ENCODE measurements around the gene CHRNE. TPM values are rescaled to one million over a fixed set of nuclear protein-coding genes. Genes with fewer than 3 reads are reported as not detected.
A peak's percentile ranks its signal among the peaks of the same experiment; 100 is the strongest.
"Not testable (repeated sequence)": the region's sequence is repeated elsewhere in the genome, so short reads cannot be mapped to it uniquely, and the experiment has no call there.

Gene CHRNE
- total RNA-seq, 1 experiment from 2014 or later, result 0.31 TPM

DNA sequence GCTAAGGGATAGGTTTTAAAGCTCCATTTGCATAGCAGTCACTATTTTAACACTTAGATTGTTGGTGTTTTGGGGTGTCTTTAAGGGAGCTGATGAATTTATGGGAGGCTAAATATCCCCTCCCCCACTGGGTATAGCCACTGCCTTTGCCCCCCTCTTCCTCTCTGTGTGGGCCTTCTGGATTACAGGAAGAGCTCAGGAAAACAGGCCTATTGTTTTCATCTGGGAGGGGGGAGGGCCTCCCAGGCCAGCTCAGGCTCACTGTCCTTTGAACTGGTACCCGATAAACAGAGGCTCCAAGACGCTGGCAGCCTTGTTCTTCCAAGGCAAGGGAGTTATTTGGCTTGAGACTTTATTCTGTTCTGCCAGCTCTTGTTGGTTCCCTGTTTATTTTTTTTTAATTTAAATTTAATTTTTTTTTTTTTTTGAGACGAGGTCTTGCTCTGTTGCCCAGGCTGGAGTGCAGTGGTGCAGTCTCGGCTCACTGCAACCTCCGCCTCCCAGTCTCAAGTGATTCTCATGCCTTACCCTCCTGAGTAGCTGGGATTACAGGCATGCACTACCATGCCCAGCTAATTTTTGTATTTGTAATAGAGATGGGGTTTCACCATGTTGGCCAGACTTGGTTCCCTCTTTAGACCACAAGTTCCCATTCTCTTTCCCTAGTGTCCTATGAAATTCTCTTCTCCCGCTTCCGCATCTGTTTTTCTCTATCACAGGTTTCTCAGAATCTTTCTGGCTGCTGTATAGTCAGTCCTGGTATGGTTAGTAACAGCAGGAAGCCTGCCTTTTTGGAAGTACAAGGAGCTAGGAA lies 44.6 kb downstream of the CHRNE start:
- no peaks in the 10 kb centered on the region for H3K9me3 Mint-ChIP-seq
- H3K4me1 Mint-ChIP-seq, result peaks cover 60 to 61% of the 10 kb centered on the region in 2 experiments
- H3K27ac ChIP-seq (ENCODE audit: insufficient read length, low read depth, low read length), result no peak overlapping the region
- H4K5ac ChIP-seq (ENCODE audit: insufficient read length, low read depth, low read length), result no peak overlapping the region
- H4K8ac ChIP-seq (replicated peaks; ENCODE audit: insufficient read length, low read depth, low read length), result no peak overlapping the region
- H3K4me2 ChIP-seq (ENCODE audit: insufficient read depth, insufficient read length, low read length), result peak overlapping the region; percentile 26
- H3T11ph ChIP-seq (ENCODE audit: low read length), result no peak overlapping the region
- no peak overlapping the region for H4K91ac ChIP-seq (ENCODE audit: insufficient read length, low read depth, low read length)
- no peaks in the 10 kb centered on the region for H3K23me2 ChIP-seq (ENCODE audit: insufficient read length, low read depth, low read length, poor library complexity, severe bottlenecking)
- H2BK20ac ChIP-seq (ENCODE audit: low read depth, low read length, poor library complexity, severe bottlenecking), result no peak overlapping the region
- no peak overlapping the region for H2BK120ac ChIP-seq (ENCODE audit: low read depth, low read length, poor library complexity, severe bottlenecking)
- no peak overlapping the region for H2BK15ac ChIP-seq (ENCODE audit: low read depth, low read length)
- H2BK12ac ChIP-seq (ENCODE audit: insufficient read length, low read depth, low read length), result no peak overlapping the region
- H3K4ac ChIP-seq (ENCODE audit: low read depth, low read length), result no peak overlapping the region
- H2AK5ac ChIP-seq (ENCODE audit: insufficient read length, low read length), result no peak overlapping the region
- peaks cover 0 to 17% (median 5%) of the 10 kb centered on the region in 3 experiments; a peak in 5 of 7 replicates for H3K36me3 Mint-ChIP-seq (ENCODE audit: insufficient read depth in 1 of 3, low read depth in 3 of 3)
- no peaks in the 10 kb centered on the region for H3K27me3 ChIP-seq (ENCODE audit: insufficient read depth, low read length)
- no peak overlapping the region for H3K14ac ChIP-seq (ENCODE audit: insufficient read depth, low read length)
- H4K20me1 ChIP-seq (ENCODE audit: control insufficient read depth, insufficient read depth, insufficient read length), result no peaks in the 10 kb centered on the region
- H3K9ac ChIP-seq (ENCODE audit: extremely low read depth, insufficient read length, low read length), result no peak overlapping the region
- H3K18ac ChIP-seq (ENCODE audit: insufficient read length, low read depth, low read length), result no peak overlapping the region
- H3K4me3 Mint-ChIP-seq, result peak overlapping the region; percentile 32 to 57; a peak in 3 of 5 replicates
- no peak overlapping the region for H2AFZ ChIP-seq (ENCODE audit: low read length)
- H3K23ac ChIP-seq (ENCODE audit: insufficient read length, low read depth, low read length), result no peak overlapping the region
- H3K9me3 ChIP-seq (ENCODE audit: control insufficient read depth, low read depth, low read length), result no peaks in the 10 kb centered on the region
- H2BK5ac ChIP-seq (ENCODE audit: insufficient read length, low read length), result no peak overlapping the region
- no peaks in the 10 kb centered on the region for H3K79me1 ChIP-seq (ENCODE audit: insufficient read depth, low read depth, low read length, poor library complexity, severe bottlenecking)
- no peaks in the 10 kb centered on the region for H3K27me3 Mint-ChIP-seq (ENCODE audit: low read depth)
- no peak overlapping the region for H3K56ac ChIP-seq (ENCODE audit: insufficient read length, low read depth, low read length)
- H3K4me1 ChIP-seq (ENCODE audit: insufficient read depth, low read length), result peaks cover 21% of the 10 kb centered on the region; the same call in 1 of the 2 replicates
- no CpG with 5 or more reads among the region's 7 CpGs for WGBS (ENCODE audit: extremely low coverage, insufficient read length, low lambda C conversion rate)
- DNase-seq, result peak; percentile 64
- peak overlapping the region; percentile 87 to 94 (median 92); a peak in 6 of 7 replicates for H3K27ac Mint-ChIP-seq
- TF ChIP-seq, protein P1, sequence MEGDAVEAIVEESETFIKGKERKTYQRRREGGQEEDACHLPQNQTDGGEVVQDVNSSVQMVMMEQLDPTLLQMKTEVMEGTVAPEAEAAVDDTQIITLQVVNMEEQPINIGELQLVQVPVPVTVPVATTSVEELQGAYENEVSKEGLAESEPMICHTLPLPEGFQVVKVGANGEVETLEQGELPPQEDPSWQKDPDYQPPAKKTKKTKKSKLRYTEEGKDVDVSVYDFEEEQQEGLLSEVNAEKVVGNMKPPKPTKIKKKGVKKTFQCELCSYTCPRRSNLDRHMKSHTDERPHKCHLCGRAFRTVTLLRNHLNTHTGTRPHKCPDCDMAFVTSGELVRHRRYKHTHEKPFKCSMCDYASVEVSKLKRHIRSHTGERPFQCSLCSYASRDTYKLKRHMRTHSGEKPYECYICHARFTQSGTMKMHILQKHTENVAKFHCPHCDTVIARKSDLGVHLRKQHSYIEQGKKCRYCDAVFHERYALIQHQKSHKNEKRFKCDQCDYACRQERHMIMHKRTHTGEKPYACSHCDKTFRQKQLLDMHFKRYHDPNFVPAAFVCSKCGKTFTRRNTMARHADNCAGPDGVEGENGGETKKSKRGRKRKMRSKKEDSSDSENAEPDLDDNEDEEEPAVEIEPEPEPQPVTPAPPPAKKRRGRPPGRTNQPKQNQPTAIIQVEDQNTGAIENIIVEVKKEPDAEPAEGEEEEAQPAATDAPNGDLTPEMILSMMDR (conservative IDR thresholded peaks at IDR 0.05), result no peak
- H3K79me2 ChIP-seq (ENCODE audit: insufficient read depth, low read length), result no peaks in the 10 kb centered on the region

DNA sequence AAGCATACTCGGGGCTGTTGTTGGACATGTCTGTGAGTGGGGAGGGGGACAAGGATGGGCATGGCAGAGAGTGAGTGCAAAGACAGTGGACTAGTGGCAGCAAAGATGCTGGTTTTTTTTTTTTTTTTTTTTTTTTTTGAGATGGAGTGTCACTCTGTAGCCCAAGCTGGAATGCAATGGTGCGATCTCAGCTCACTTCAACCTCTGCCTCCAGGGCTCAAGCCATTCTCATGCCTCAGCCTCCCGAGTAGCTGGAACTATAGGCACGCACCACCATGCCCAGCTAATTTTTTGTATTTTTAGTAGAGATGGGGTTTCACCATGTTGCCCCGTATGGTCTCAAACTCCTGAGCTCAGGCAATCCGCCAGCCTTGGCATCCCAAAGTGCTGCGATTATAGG lies 45.6 kb downstream of the CHRNE start:
- not testable (repeated sequence) for H3K27ac ChIP-seq (ENCODE audit: insufficient read length, low read depth, low read length); H3T11ph ChIP-seq (ENCODE audit: low read length); H2BK15ac ChIP-seq (ENCODE audit: low read depth, low read length); DNase-seq; H3K9me3 ChIP-seq (ENCODE audit: control insufficient read depth, low read depth, low read length); H3K23ac ChIP-seq (ENCODE audit: insufficient read length, low read depth, low read length); H3K14ac ChIP-seq (ENCODE audit: insufficient read depth, low read length); H2BK5ac ChIP-seq (ENCODE audit: insufficient read length, low read length); H2BK12ac ChIP-seq (ENCODE audit: insufficient read length, low read depth, low read length); H3K27me3 ChIP-seq (ENCODE audit: insufficient read depth, low read length); H4K91ac ChIP-seq (ENCODE audit: insufficient read length, low read depth, low read length); H4K20me1 ChIP-seq (ENCODE audit: control insufficient read depth, insufficient read depth, insufficient read length); H4K5ac ChIP-seq (ENCODE audit: insufficient read length, low read depth, low read length); H2BK120ac ChIP-seq (ENCODE audit: low read depth, low read length, poor library complexity, severe bottlenecking); H2AFZ ChIP-seq (ENCODE audit: low read length); H3K23me2 ChIP-seq (ENCODE audit: insufficient read length, low read depth, low read length, poor library complexity, severe bottlenecking); H3K56ac ChIP-seq (ENCODE audit: insufficient read length, low read depth, low read length); H2BK20ac ChIP-seq (ENCODE audit: low read depth, low read length, poor library complexity, severe bottlenecking); H2AK5ac ChIP-seq (ENCODE audit: insufficient read length, low read length); H3K79me2 ChIP-seq (ENCODE audit: insufficient read depth, low read length); H3K18ac ChIP-seq (ENCODE audit: insufficient read length, low read depth, low read length); H3K27me3 Mint-ChIP-seq (ENCODE audit: low read depth); H3K9me3 Mint-ChIP-seq; H4K8ac ChIP-seq (replicated peaks; ENCODE audit: insufficient read length, low read depth, low read length); H3K4ac ChIP-seq (ENCODE audit: low read depth, low read length); H3K9ac ChIP-seq (ENCODE audit: extremely low read depth, insufficient read length, low read length); H3K79me1 ChIP-seq (ENCODE audit: insufficient read depth, low read depth, low read length, poor library complexity, severe bottlenecking)
- H3K4me2 ChIP-seq (ENCODE audit: insufficient read depth, insufficient read length, low read length), result peak overlapping the region; percentile 26
- peaks cover 21% of the 10 kb centered on the region; the same call in 1 of the 2 replicates for H3K4me1 ChIP-seq (ENCODE audit: insufficient read depth, low read length)
- WGBS (ENCODE audit: extremely low coverage, insufficient read length, low lambda C conversion rate), result no CpG with 5 or more reads among the region's 7 CpGs
- Mint-ChIP-seq H3K27ac (peak overlapping the region; percentile 78 to 92 (median 92)), H3K4me3 (peak overlapping the region in 1 of 2 experiments; percentile 10; a peak in 2 of 5 replicates), H3K36me3 (ENCODE audit: insufficient read depth in 1 of 3, low read depth in 3 of 3) (peaks cover 0 to 17% (median 5%) of the 10 kb centered on the region in 3 experiments; a peak in 5 of 7 replicates), H3K4me1 (peaks cover 60 to 62% of the 10 kb centered on the region in 2 experiments)

Data from H9 (cell line).